Common myeloid progenitor, CD34-positive (primary cell): ENCODE data around the gene SMAD6.

Source experiments
- CTCF ChIA-PET: fragments of 350-600 bp; sonication (Branson Sonifier 250); formaldehyde crosslinking; loops from one replicate; lab custom pipeline; 2021; ENCODE audit warnings: antibody characterized with exemption; lab: Charles Lee
- POLR2A ChIA-PET: fragments of 350-600 bp; sonication (Branson Sonifier 250); formaldehyde crosslinking; loops from one replicate; lab custom pipeline; 2021; ENCODE audit warnings: antibody characterized with exemption; lab: Charles Lee
- DNase-seq, 3 donors: peaks; one replicate each; pipeline versions ENCODE4 v3.0.0 to v3.0.0-alpha.2; 2013
- H3K27ac ChIP-seq, 2 experiments: 1 replicate in 1 of 2; 2 replicates in 1 of 2; pipeline ENCODE4 v1.7.0; 2013; ENCODE audit warnings: inconsistent platforms in 2 of 2, low read length in 2 of 2, mild to moderate bottlenecking in 2 of 2, low read depth in 1 of 2, moderate library complexity in 1 of 2; ENCODE audit not compliant: severe bottlenecking in 2 of 2, insufficient read depth in 1 of 2, poor library complexity in 1 of 2
- H3K27me3 ChIP-seq, 5 experiments: replicated peaks in 2 of 5; 1 replicate in 3 of 5; 2 replicates in 2 of 5; pipeline versions ENCODE4 v1.6.1 to v1.7.0; 2013; ENCODE audit warnings: low read length in 4 of 5, mild to moderate bottlenecking in 2 of 5, moderate library complexity in 2 of 5, inconsistent platforms in 1 of 5; ENCODE audit not compliant: insufficient read depth in 5 of 5, control insufficient read depth in 4 of 5
- H3K36me3 ChIP-seq, 4 experiments: 1 replicate in 2 of 4; 2 replicates in 2 of 4; pipeline versions ENCODE4 v1.6.1 to v1.7.0; 2013; ENCODE audit warnings: low read length in 3 of 4, control low read depth in 1 of 4, mild to moderate bottlenecking in 1 of 4; ENCODE audit not compliant: control insufficient read depth in 4 of 4, insufficient read depth in 4 of 4
- H3K4me1 ChIP-seq, 4 experiments: 1 replicate in 3 of 4; 2 replicates in 1 of 4; pipeline versions ENCODE4 v1.6.1 to v1.7.1; 2013; ENCODE audit warnings: low read length in 3 of 4, mild to moderate bottlenecking in 3 of 4, control low read depth in 1 of 4, inconsistent platforms in 1 of 4, moderate library complexity in 1 of 4; ENCODE audit not compliant: control insufficient read depth in 4 of 4, insufficient read depth in 4 of 4; ENCODE audit errors: control extremely low read depth in 1 of 4
- H3K4me3 ChIP-seq, 7 experiments: 1 replicate in 4 of 7; 2 replicates in 3 of 7; pipeline versions ENCODE4 v1.5.1 to v1.7.0; 2013; ENCODE audit warnings: mild to moderate bottlenecking in 7 of 7, low read length in 6 of 7, moderate library complexity in 6 of 7, inconsistent platforms in 2 of 7, low read depth in 2 of 7, control low read depth in 1 of 7; ENCODE audit not compliant: insufficient read depth in 4 of 7, control insufficient read depth in 1 of 7; ENCODE audit errors: extremely low read depth in 1 of 7
- H3K9me3 ChIP-seq, 5 experiments: 1 replicate in 4 of 5; 2 replicates in 1 of 5; pipeline versions ENCODE4 v1.6.1 to v1.7.1; 2013; ENCODE audit warnings: low read length in 4 of 5, mild to moderate bottlenecking in 2 of 5, inconsistent platforms in 1 of 5, low read depth in 1 of 5, moderate library complexity in 1 of 5; ENCODE audit not compliant: control insufficient read depth in 4 of 5, insufficient read depth in 2 of 5; ENCODE audit errors: control extremely low read depth in 1 of 5
- WGBS: methylation state at CpG from one replicate; pipeline ENCODE4 v1.1.5; 2013; ENCODE audit not compliant: insufficient coverage; 5-methylcytosine and 5-hydroxymethylcytosine counted together

The SMAD6 gene

GRCh38 chr15:66707310-66708082 is 5.5 kb downstream of the SMAD6 start:
- no peak overlapping the region for H3K4me3 ChIP-seq
- 100% methylated on average over 2 of the region's 16 CpGs for WGBS
- peaks cover 0 to 3% (median 0%) of the 10 kb centered on the region in 4 experiments for H3K36me3 ChIP-seq
- POLR2A ChIA-PET, result interaction anchor here (0.7 kb wide), 1 partner anchor 15 kb away, joined by 3 read pairs; no protein-coding TSS in a partner anchor
- CTCF ChIA-PET, result interaction anchor here (0.9 to 3.3 kb wide), 7 partner anchors 11 to 144 kb away, joined by 3 to 16 read pairs (median 4); no protein-coding TSS in a partner anchor
- H3K9me3 ChIP-seq, result no peaks in the 10 kb centered on the region
- no peak overlapping the region for H3K27ac ChIP-seq
- H3K27me3 ChIP-seq, result peaks cover 0 to 31% (median 3%) of the 10 kb centered on the region in 5 experiments
- peak in 2 of 3 donors; percentile 22 to 40 for DNase-seq
- peaks cover 1 to 31% (median 21%) of the 10 kb centered on the region in 4 experiments for H3K4me1 ChIP-seq

DNA sequence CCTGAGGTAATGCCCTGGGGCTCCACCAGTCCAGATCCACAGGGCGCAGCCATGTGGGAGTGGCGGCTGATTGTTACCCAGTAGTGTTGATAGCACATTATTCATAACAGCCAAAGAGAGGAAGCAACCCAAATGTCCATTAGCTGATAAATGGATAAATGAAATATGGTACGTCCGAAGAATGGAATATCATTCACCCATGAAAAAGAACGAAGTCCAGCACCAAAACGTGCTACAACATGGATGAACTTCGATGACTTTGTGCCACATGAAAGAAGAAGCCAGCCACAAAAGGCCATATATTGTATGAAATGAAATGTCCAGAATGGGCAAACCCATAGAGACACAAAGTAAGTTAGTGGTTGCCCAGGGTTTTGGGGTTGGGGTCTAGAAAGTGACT is 6.4 kb downstream of the SMAD6 start:
- POLR2A ChIA-PET, result no interaction called here
- WGBS, result 99% methylated on average over 7 of the region's 7 CpGs
- no peak overlapping the region for H3K4me3 ChIP-seq
- peaks cover 0 to 22% (median 2%) of the 10 kb centered on the region in 5 experiments for H3K27me3 ChIP-seq
- peaks cover 0 to 24% (median 12%) of the 10 kb centered on the region in 4 experiments for H3K4me1 ChIP-seq
- no peak for DNase-seq
- CTCF ChIA-PET, result interaction anchor here (1.1 to 1.4 kb wide), 2 partner anchors 26 to 45 kb away, joined by 3 read pairs; no protein-coding TSS in a partner anchor
- no peak overlapping the region for H3K27ac ChIP-seq
- peaks cover 0 to 3% (median 0%) of the 10 kb centered on the region in 4 experiments for H3K36me3 ChIP-seq
- no peaks in the 10 kb centered on the region for H3K9me3 ChIP-seq

GRCh38 chr15:66709884-66710283 is 7.8 kb downstream of the SMAD6 start:
- peaks cover 0 to 29% (median 5%) of the 10 kb centered on the region in 4 experiments for H3K4me1 ChIP-seq
- DNase-seq, result no peak
- CTCF ChIA-PET, result interaction anchor here (1.3 to 3.4 kb wide), 4 partner anchors 8 to 106 kb away, joined by 3 to 15 read pairs (median 3); partner anchors contain the start of gene SMAD6
- H3K4me3 ChIP-seq, result no peak overlapping the region
- H3K9me3 ChIP-seq, result no peaks in the 10 kb centered on the region
- POLR2A ChIA-PET, result no interaction called here
- H3K27ac ChIP-seq, result no peak overlapping the region
- 100% methylated on average over 5 of the region's 5 CpGs for WGBS
- H3K36me3 ChIP-seq, result peaks cover 0 to 3% (median 0%) of the 10 kb centered on the region in 4 experiments
- peaks cover 0 to 7% (median 1%) of the 10 kb centered on the region in 5 experiments for H3K27me3 ChIP-seq

GRCh38 chr15:66711260-66711659 is 9.2 kb downstream of the SMAD6 start:
- Histone ChIP-seq H3K4me1 (peaks cover 0 to 31% (median 9%) of the 10 kb centered on the region in 4 experiments), H3K4me3 (no peak overlapping the region), H3K9me3 (no peaks in the 10 kb centered on the region), H3K27me3 (no peaks in the 10 kb centered on the region), H3K36me3 (peaks cover 0 to 3% (median 0%) of the 10 kb centered on the region in 4 experiments), H3K27ac (no peak overlapping the region)
- ChIA-PET POLR2A (no interaction called here), CTCF (interaction anchor here (0.7 to 3.4 kb wide), 5 partner anchors 8 to 41 kb away, joined by 3 to 15 read pairs (median 3); partner anchors contain the start of gene SMAD6)
- DNase-seq, result no peak
- WGBS, result 0% methylated on average over 1 of the region's 2 CpGs

DNA sequence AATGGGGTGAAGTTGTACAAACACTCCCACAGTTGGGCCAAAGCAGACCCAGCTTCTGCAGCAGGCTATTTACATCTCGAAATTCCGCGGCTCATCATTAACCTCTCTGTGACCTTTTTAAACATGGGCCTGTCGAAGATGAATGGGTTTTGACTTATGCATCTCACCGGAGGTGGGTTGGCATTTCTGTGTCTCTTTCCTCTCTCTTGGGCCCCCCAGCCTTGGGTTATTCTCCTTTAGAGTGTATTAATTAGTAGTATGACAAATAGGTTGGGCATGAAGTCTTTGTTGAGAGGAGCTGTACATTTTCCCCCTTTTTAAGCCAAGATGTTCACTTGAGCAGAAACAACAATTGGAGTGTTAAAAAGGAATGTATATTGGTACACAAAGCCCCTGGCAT is 9.8 kb downstream of the SMAD6 start:
- Histone ChIP-seq H3K4me1 (peaks cover 0 to 27% (median 10%) of the 10 kb centered on the region in 4 experiments), H3K4me3 (no peak overlapping the region), H3K27me3 (no peaks in the 10 kb centered on the region), H3K9me3 (no peaks in the 10 kb centered on the region), H3K27ac (no peak overlapping the region), H3K36me3 (peaks cover 0 to 8% (median 0%) of the 10 kb centered on the region in 4 experiments)
- WGBS, result 71% methylated on average over 4 of the region's 5 CpGs
- ChIA-PET CTCF (interaction anchor here (0.6 to 3.4 kb wide), 6 partner anchors 8 to 93 kb away, joined by 3 to 15 read pairs (median 3); partner anchors contain the start of gene SMAD6), POLR2A (no interaction called here)
- no peak for DNase-seq

- H3K4me3 ChIP-seq, result no peak overlapping the region
- H3K4me1 ChIP-seq, result peaks cover 0 to 28% (median 10%) of the 10 kb centered on the region in 4 experiments
- no peaks in the 10 kb centered on the region for H3K27me3 ChIP-seq
- WGBS, result 58% methylated on average over 7 of the region's 8 CpGs
- DNase-seq, result no peak
- CTCF ChIA-PET, result interaction anchor here (0.9 to 1.8 kb wide), 6 partner anchors 9 to 95 kb away, joined by 3 to 7 read pairs (median 4); no protein-coding TSS in a partner anchor
- peaks cover 0 to 25% (median 0%) of the 10 kb centered on the region in 4 experiments for H3K36me3 ChIP-seq
- POLR2A ChIA-PET, result interaction anchor here (0.7 to 1.3 kb wide), 3 partner anchors 11 to 35 kb away, joined by 3 to 4 read pairs (median 4); partner anchors contain the start of gene SMAD6
- no peaks in the 10 kb centered on the region for H3K9me3 ChIP-seq
- H3K27ac ChIP-seq, result no peak overlapping the region
Observed at GRCh38 chr15:66713843-66714508, 11.9 kb downstream of the SMAD6 start.
